Keratinocyte (primary cell): ENCODE measurements around the gene SEPTIN1. TPM values are rescaled to one million over a fixed set of nuclear protein-coding genes. Genes with fewer than 3 reads are reported as not detected.
A peak's percentile ranks its signal among the peaks of the same experiment; 100 is the strongest.
"Not testable (repeated sequence)": the region's sequence is repeated elsewhere in the genome, so short reads cannot be mapped to it uniquely, and the experiment has no call there.

Experiments
- DNase-seq: peaks from one replicate; pipeline ENCODE4 v3.0.0-alpha.2; 2011; ENCODE audit warnings: low read depth, missing footprints, low spot score
- FAIRE-seq: peaks from 2 replicates; lab custom pipeline; 2011; peaks lifted over from hg19 to GRCh38; lab: Jason Lieb, UNC
- H2AFZ ChIP-seq: 2 replicates; pipeline ENCODE4 v1.6.0; 2012; ENCODE audit warnings: low read length, control low read depth, inconsistent platforms; ENCODE audit not compliant: control insufficient read depth
- H3K27ac ChIP-seq: 2 replicates; pipeline ENCODE4 v1.5.1; 2011; ENCODE audit warnings: low read length; ENCODE audit not compliant: control insufficient read depth, insufficient read depth
- H3K27me3 ChIP-seq: 3 replicates; pipeline ENCODE4 v1.6.0; 2011; ENCODE audit warnings: low read length; ENCODE audit not compliant: control insufficient read depth, insufficient read depth; ENCODE audit errors: extremely low read depth
- H3K36me3 ChIP-seq, 2 experiments: 2 replicates in 1 of 2; 3 replicates in 1 of 2; pipeline ENCODE4 v1.5.1; 2011; ENCODE audit warnings: low read length in 2 of 2, mild to moderate bottlenecking in 1 of 2; ENCODE audit not compliant: control insufficient read depth in 2 of 2, insufficient read depth in 2 of 2; ENCODE audit errors: extremely low read depth in 1 of 2
- H3K4me1 ChIP-seq: 3 replicates; pipeline ENCODE4 v1.5.1; 2011; ENCODE audit warnings: low read length; ENCODE audit not compliant: control insufficient read depth, insufficient read depth; ENCODE audit errors: extremely low read depth
- H3K4me2 ChIP-seq: 3 replicates; pipeline ENCODE4 v1.6.0; 2011; ENCODE audit warnings: low read depth, low read length; ENCODE audit not compliant: control insufficient read depth, insufficient read depth; ENCODE audit errors: extremely low read depth
- H3K4me3 ChIP-seq, 3 experiments: fragments of 200-600 bp in 1 of 3; sonication (generic) in 1 of 3; 2 replicates in 2 of 3; 3 replicates in 1 of 3; pipeline ENCODE4 v1.5.1; 2011 to 2016; ENCODE audit warnings: low read length in 3 of 3, mild to moderate bottlenecking in 3 of 3, control low read depth in 2 of 3, inconsistent platforms in 1 of 3, low read depth in 1 of 3, mixed read lengths in 1 of 3, mixed run types in 1 of 3, moderate library complexity in 1 of 3; ENCODE audit not compliant: control insufficient read depth in 2 of 3, insufficient read depth in 2 of 3; ENCODE audit errors: extremely low read depth in 1 of 3
- H3K79me2 ChIP-seq: 2 replicates; pipeline ENCODE4 v1.6.0; 2012; ENCODE audit warnings: low read length; ENCODE audit not compliant: control insufficient read depth, insufficient read depth
- H3K9ac ChIP-seq: 3 replicates; pipeline ENCODE4 v1.6.0; 2011; ENCODE audit warnings: low read length; ENCODE audit not compliant: control insufficient read depth, insufficient read depth; ENCODE audit errors: extremely low read depth
- H3K9me1 ChIP-seq: 3 replicates; pipeline ENCODE4 v1.6.0; 2011; ENCODE audit warnings: low read length; ENCODE audit not compliant: control insufficient read depth, insufficient read depth; ENCODE audit errors: extremely low read depth
- H3K9me3 ChIP-seq: 2 replicates; pipeline ENCODE4 v1.5.1; 2012; ENCODE audit warnings: low read depth, low read length; ENCODE audit not compliant: control insufficient read depth
- H4K20me1 ChIP-seq: 3 replicates; pipeline ENCODE4 v1.6.0; 2011; ENCODE audit warnings: low read length; ENCODE audit not compliant: control insufficient read depth, insufficient read depth; ENCODE audit errors: extremely low read depth
- dilution Hi-C: fragments of 300-500 bp; cut with MboI; formaldehyde crosslinking; loops from one replicate; pipeline ENCODE4 v1.7.0; 2020; ENCODE audit warnings: low sequenced_read_pairs; ENCODE audit not compliant: extremely low pct_ligation_motif_present
- polyA plus RNA-seq, 5 experiments: library from polyadenylated mRNA; depleted of rRNA in 3 of 5; stranded (reverse) in 3 of 5; stranded (forward) in 1 of 5; unstranded in 1 of 5; fragments of >200 nt; gene quantifications; 1 replicate in 1 of 5; 2 replicates in 3 of 5; 3 replicates in 1 of 5; pipeline versions ENCODE4 v1.2.1 to v1.2.3, GENCODE V29; 2011 to 2012; ENCODE audit warnings: missing spikeins in 2 of 5, low read depth in 1 of 5, low replicate concordance in 1 of 5
- TF ChIP-seq, protein P1 (sequence below), 3 experiments: IDR thresholded peaks in 1 of 3; conservative IDR thresholded peaks in 1 of 3; optimal IDR thresholded peaks in 1 of 3; 2 replicates in 2 of 3; 3 replicates in 1 of 3; pipeline versions ENCODE3 to v1.5.1; 2011; ENCODE audit warnings: low read length in 3 of 3, mild to moderate bottlenecking in 3 of 3, moderate library complexity in 2 of 3, control low read depth in 1 of 3, inconsistent platforms in 1 of 3; ENCODE audit not compliant: insufficient read depth in 2 of 3; ENCODE audit errors: extremely low read depth in 1 of 3

The SEPTIN1 gene
- polyA plus RNA-seq, 1 donor (not counting 4 experiments of a cell fraction or from before 2014, with no cell fraction given): not detected

DNA sequence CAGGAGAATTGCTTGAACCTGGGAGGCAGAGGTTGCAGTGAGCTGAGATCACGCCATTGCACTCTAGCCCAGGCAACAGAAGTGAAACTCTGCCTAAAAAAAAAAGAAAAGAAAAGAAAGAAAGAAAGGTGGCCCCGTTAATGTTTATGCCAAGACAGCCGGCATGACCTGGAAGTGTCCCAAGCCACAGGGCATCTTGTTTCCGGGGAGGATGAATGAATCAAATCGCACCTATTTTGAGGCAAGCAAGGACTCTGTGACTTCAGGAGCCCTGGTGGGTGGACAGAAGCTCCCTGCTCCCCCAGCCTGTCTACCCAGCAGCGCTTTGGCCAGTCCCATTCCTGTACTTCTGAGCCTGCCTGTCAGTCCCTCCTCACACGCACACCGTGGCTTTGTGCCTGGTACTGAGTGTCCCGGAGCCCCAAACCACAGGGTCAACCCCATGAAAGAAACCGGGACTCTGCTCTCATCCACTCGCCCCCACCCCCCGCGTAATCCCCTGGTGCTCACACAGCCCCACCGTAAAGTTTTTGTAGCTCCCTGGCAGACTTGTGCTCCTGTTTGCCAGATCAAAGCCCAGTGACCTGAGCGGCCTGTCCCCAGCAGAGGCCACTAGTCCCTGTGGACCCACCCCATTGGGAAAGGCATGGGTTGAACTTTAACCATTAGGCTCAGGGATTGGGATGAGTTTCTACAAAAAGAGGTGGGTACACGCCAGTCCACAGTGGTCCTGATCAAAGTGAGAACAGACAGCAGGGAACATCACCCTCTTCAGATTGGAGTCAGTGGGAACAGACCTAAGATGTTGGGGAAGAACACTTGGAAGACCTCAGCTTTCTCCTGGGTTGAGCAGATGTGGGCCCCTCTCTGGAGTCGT lies 46.5 kb downstream of the SEPTIN1 start:
- peak overlapping the region; percentile 78 for H3K9ac ChIP-seq
- H3K79me2 ChIP-seq: peaks cover 17% of the 10 kb centered on the region
- DNase-seq (peak; percentile 46), FAIRE-seq (no peak)
- peak overlapping the region; percentile 69 for H3K27ac ChIP-seq
- H3K27me3 ChIP-seq: no peaks in the 10 kb centered on the region
- H3K4me1 ChIP-seq: peaks cover 5% of the 10 kb centered on the region
- no peaks in the 10 kb centered on the region for H3K36me3 ChIP-seq
- dilution Hi-C loops: no loop called here
- peak overlapping the region; percentile 69 for H2AFZ ChIP-seq
- TF ChIP-seq, protein P1, sequence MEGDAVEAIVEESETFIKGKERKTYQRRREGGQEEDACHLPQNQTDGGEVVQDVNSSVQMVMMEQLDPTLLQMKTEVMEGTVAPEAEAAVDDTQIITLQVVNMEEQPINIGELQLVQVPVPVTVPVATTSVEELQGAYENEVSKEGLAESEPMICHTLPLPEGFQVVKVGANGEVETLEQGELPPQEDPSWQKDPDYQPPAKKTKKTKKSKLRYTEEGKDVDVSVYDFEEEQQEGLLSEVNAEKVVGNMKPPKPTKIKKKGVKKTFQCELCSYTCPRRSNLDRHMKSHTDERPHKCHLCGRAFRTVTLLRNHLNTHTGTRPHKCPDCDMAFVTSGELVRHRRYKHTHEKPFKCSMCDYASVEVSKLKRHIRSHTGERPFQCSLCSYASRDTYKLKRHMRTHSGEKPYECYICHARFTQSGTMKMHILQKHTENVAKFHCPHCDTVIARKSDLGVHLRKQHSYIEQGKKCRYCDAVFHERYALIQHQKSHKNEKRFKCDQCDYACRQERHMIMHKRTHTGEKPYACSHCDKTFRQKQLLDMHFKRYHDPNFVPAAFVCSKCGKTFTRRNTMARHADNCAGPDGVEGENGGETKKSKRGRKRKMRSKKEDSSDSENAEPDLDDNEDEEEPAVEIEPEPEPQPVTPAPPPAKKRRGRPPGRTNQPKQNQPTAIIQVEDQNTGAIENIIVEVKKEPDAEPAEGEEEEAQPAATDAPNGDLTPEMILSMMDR (optimal IDR thresholded peaks at IDR 0.05 in 1 of 3, IDR thresholded peaks at IDR 0.05 in 1 of 3, conservative IDR thresholded peaks at IDR 0.05 in 1 of 3; ENCODE audit: extremely low read depth in 1 of 3, insufficient read depth in 2 of 3, low read length in 3 of 3): no peak
- peak overlapping the region; percentile 84 for H3K4me2 ChIP-seq
- H3K9me3 ChIP-seq: no peaks in the 10 kb centered on the region
- H3K4me3 ChIP-seq: peak overlapping the region; percentile 65 to 68 (median 67)
- H4K20me1 ChIP-seq: no peaks in the 10 kb centered on the region
- H3K9me1 ChIP-seq: peaks cover 2% of the 10 kb centered on the region

DNA sequence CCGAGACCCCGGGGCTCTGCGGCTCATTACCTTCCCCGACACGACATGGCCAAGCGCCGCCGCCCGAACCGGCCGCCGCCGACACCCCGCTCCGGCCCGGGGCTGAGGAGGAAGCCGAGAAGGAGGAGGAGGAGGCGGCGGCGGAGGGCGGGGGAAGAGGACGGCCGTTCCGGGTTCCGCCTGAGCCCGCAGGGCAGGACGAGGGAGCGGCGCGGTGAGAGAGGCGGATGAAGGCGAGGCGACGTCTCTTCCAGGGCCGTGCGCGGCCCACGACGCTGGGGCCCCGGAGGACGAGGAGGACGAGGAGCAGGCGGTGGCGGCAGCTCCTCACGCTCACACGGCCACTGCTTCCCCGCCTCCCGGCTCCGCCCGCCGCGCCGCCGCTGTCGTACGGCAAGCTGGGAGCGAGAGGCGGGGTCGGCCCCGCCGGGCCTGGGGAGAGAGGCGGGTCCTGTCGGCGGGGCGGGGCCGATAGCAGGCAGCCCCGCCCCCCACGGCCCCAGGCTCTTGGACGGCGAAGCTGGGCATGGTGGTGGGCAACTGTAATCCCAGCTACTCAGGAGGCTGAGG lies 47.2 kb downstream of the SEPTIN1 start:
- H3K27ac ChIP-seq: peak overlapping the region; percentile 69
- H3K9me1 ChIP-seq, H3K9me3 ChIP-seq, H3K4me1 ChIP-seq, H3K27me3 ChIP-seq, FAIRE-seq, H4K20me1 ChIP-seq, dilution Hi-C loops, H3K36me3 ChIP-seq: not testable (repeated sequence)
- H3K9ac ChIP-seq: peak overlapping the region; percentile 78
- H3K4me3 ChIP-seq: peak overlapping the region; percentile 65 to 68 (median 67)
- H3K79me2 ChIP-seq: peaks cover 23% of the 10 kb centered on the region
- H3K4me2 ChIP-seq: peak overlapping the region; percentile 84
- peak overlapping the region; percentile 74 for H2AFZ ChIP-seq
- DNase-seq: peak; percentile 25

- H4K20me1 ChIP-seq, H2AFZ ChIP-seq, H3K9me1 ChIP-seq, dilution Hi-C loops, H3K36me3 ChIP-seq, FAIRE-seq, H3K27me3 ChIP-seq, DNase-seq, H3K9me3 ChIP-seq, H3K4me1 ChIP-seq: not testable (repeated sequence)
- Histone ChIP-seq H3K9ac (peak overlapping the region; percentile 78), H3K4me2 (peak overlapping the region; percentile 32), H3K79me2 (peaks cover 25% of the 10 kb centered on the region), H3K27ac (peak overlapping the region; percentile 26), H3K4me3 (peak overlapping the region; percentile 57 to 69 (median 67))
These were observed 47.8 kb downstream of the SEPTIN1 start for GRCh38 chr16:30334473-30334989.
